AML-193 (cell line): ENCODE results near the gene DNAAF9.

Experiments used
- DNase-seq, 2 experiments: peaks; one replicate each; lab custom pipeline; 2025; lab: John Stamatoyannopoulos, UW

Gene DNAAF9

GRCh38 chr20:3371754-3372153, 35.7 kb downstream of the DNAAF9 start:
- no peak for DNase-seq

GRCh38 chr20:3367089-3367488, 40.4 kb downstream of the DNAAF9 start:
- DNase-seq = no peak

GRCh38 chr20:3364323-3365013, 43.0 kb downstream of the DNAAF9 start:
- DNase-seq = no peak

GRCh38 chr20:3360752-3361151, 46.7 kb downstream of the DNAAF9 start:
- DNase-seq = no peak

GRCh38 chr20:3358676-3359340, 48.7 kb downstream of the DNAAF9 start:
- DNase-seq = no peak
